ENCODE results near the gene MTCL1. TPM values are rescaled to one million over a fixed set of nuclear protein-coding genes. Genes with fewer than 3 reads are reported as not detected.
"Not testable (repeated sequence)": the region's sequence is repeated elsewhere in the genome, so short reads cannot be mapped to it uniquely, and the experiment has no call there.

Gene MTCL1
- total RNA-seq, 1 donor from 2014 or later: 14.6 TPM

DNA sequence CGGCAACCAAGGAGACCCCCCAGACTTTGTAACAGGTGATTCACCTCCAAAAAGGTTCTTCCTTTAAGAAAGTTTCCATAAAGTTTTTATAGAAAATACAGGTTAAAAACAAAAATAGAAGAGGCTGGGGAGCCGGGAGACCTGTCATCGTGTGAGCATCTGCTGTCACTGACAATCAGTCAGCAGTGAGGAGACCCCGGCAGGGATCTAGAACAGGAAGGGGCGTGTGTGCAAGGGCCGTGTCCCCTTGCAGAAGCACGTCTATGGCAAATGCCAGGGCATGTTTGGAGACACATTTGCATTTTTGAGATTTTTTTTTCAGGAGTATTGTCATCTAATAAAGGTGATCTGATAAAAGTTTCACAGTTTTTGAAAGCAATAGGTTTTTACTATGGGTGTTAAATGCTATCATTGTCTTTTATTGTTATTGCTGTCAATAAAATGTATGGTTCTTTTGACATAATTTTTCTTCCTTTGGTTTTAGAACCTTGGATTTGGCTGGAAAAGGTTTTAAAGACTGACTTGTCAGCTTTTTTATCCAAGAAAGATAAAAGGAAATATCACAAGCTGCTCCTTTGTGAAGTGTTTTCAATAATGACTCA lies 52.1 kb downstream of the MTCL1 start:
- ATAC-seq (no peak), DNase-seq (ENCODE audit: low spot score) (no peak)
- intact Hi-C loops (cut with DNase I): no loop called here

DNA sequence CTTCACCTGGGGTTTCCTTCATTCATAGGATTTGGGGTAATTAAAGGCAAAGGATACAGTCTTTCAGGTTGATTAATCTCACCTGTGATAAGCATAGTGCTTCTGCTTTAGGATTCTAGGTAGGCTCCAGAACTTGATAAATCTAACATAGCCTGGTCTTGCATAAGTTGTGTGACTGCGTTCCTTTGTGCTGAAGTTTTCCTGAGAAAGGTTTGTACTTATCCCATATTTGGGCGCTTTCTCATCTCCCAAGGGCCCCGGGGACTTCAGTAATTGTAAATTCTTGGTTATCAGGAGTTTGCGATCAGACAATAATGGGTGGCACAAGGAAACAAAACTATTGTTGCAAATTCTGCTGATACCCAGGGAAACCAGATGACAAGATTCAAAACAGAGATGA lies 53.1 kb downstream of the MTCL1 start:
- no peak for ATAC-seq
- no peak for DNase-seq (ENCODE audit: low spot score)
- intact Hi-C loops (cut with DNase I): no loop called here

DNA sequence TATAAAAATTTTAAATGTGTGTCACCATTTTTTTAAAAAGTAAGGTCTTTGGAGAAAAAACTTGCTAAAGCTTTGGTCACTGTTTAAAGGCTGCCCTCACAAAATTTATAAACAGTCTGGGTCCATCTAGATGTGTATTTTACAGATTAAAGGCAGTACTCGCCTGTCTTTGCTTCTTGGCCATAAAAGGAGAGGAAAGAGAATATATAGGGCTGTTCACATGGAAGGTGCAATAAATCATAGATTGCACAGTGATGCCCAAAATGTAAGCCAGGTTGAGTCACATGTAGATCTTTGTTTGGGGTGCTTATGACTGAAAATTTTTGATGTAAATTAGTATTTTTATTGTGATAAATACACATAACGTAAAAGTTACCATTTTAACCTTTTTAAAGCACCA lies 55.6 kb downstream of the MTCL1 start:
- intact Hi-C loops (cut with DNase I): no loop called here
- ATAC-seq (no peak), DNase-seq (ENCODE audit: low spot score) (no peak)

DNA sequence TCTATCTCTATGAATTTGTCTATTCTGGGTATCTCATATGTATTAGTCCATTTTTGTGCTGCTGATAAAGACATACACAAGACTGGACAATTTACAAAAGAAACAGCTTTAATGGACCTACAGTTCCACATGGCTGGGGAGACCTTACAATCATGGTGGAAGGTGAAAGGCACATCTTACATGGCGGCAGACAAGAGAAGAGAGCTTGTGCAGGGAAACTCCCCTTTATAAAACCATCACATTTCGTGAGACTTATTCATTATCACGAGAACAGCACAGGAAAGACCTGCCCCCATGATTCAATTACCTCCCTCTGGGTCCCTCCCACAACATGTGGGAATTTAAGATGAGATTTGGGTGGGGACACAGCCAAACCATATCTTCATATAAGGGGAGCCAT lies 56.2 kb downstream of the MTCL1 start:
- ATAC-seq; DNase-seq (ENCODE audit: low spot score); intact Hi-C loops (cut with DNase I): not testable (repeated sequence)

DNA sequence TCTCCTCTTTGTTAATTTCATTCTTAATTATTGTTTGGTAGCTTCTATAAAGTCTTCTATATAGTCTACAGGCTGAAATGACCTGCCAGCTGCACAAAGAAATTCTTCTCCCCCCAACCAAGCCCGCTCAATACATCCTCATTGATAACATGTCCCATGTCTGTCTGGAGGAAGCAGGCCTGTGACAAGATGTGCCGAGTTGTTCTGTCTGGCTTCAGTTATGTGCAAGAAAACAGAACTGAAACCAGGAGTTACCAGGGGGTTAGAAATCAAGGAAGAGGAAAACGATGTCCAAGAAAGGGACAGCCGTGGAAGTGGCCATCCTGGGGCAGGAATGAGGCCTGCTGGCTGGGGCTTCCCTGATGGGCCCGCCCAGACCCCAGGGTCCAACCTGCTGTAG lies 57.6 kb downstream of the MTCL1 start:
- intact Hi-C loops (cut with DNase I): no loop called here
- DNase-seq (ENCODE audit: low spot score): no peak
- no peak for ATAC-seq

DNA sequence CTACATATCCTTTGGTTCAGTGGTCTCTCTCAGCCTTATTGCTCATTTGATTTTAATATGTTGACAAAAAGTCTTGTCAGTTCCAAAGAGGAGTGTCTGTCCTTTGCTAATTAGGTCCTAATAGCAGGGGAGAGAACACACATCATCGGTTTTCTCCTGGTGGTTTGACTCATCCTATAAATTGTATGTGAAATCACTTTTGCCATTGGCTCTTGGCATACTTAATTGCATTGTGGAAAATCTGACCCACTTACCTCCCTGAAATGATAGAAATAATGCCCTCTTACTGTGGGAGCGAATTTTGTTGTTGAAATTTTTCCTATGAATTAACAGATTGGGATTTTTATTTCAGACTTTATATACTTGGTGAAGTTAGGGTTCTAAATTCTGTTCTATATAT lies 58.3 kb downstream of the MTCL1 start:
- ATAC-seq: no peak
- intact Hi-C loops (cut with DNase I): no loop called here

DNA sequence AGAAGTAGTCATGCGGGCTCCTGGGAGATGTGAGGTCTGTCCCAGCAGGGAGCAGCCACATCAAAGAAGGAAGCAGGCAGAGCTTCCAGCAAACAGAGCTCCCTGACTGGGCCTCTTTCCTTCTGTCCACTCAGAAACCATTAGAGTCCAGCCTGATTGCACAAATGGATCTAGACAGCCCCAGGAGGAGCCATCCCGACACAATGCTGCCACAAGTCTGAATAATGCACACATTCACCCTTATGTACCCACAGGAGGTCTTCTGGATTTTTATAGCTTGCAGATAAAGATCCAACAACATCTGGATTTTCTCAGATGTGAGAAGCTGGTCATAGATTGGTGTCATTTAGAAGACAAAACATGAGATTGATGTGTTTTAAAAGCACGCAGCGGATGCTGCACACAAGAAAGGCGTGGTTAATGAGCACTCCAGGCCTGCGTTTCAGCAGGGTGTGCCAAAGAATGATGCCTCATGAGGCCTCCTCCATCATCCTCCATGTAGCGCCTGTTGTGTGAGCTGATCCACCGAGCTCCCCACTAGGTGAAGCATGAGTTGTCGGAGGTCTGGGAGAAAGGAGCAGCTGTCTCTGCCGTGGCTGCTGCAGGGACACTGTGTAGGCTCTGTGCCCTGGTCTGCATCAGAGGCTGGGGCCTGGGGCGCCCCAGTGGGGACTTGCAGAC lies 60.6 kb downstream of the MTCL1 start:
- intact Hi-C loops (cut with DNase I): no loop called here
- DNase-seq (ENCODE audit: low spot score): no peak
- ATAC-seq: peak; percentile 61

More for the DNA sequence above, 58.3 kb downstream of the MTCL1 start:
- DNase-seq (ENCODE audit: low spot score): no peak

DNA sequence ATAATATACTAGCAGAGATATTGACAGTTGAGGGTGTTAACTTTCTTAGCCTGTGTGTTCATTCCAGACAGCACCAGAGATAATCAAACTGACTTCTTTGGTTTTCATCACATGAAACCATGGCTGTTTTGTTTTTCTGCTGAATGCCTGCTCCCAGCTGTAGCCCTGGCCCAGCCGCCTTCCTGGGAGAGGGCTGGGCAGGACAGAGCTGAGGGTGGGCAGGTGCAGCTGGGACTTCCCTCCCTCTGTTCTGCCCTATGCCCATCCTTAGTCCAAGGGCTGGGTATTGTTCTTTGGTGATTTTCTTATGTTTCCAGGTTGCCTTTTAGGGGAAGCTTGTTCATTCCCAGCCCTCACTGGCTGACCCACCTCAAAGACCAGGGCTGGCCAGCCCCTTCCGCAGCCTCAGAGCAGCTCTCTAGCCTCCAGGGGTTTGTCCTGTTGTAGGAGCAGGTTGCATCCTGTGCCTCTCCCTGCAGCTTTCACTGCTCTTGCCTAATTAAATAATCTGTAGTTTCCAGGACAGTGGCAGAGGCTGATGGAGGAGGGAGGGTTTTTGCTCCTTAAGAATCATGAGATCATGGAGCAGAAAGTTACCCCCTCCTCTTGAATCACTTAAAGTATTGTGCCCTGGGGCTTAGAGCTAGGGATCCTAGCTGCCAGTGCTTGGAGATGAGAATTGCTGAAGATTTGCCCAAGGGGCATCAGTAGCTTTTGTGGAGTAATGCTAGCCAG lies 61.4 kb downstream of the MTCL1 start:
- ATAC-seq (peak; percentile 18), DNase-seq (ENCODE audit: low spot score) (no peak)
- intact Hi-C loops (cut with DNase I): loop anchor here (1.0 kb wide), 1 partner anchor 11 kb away; no protein-coding TSS in a partner anchor

DNA sequence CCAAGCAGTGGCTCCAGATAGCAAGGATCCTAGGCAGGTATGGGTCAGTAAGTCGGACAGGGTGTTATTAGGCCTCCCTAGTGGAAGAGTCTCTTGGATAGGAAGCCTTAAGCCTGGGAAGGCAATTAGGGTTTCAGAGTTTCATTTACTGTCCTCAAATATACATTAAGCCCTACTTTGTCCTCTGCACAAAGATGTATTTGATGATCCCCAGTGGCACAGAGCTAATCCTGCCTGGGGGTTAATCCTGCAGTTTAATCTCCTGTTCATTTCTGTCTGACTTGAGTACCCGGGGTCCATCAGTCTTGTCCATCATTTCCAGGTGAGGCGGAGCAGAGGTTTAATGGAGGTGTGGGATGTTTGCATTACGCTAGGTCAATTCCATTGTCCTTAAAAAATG lies 62.0 kb downstream of the MTCL1 start:
- intact Hi-C loops (cut with DNase I): loop anchor here (1.0 kb wide), 1 partner anchor 10 kb away; no protein-coding TSS in a partner anchor
- DNase-seq (ENCODE audit: low spot score) (no peak), ATAC-seq (no peak)

DNA sequence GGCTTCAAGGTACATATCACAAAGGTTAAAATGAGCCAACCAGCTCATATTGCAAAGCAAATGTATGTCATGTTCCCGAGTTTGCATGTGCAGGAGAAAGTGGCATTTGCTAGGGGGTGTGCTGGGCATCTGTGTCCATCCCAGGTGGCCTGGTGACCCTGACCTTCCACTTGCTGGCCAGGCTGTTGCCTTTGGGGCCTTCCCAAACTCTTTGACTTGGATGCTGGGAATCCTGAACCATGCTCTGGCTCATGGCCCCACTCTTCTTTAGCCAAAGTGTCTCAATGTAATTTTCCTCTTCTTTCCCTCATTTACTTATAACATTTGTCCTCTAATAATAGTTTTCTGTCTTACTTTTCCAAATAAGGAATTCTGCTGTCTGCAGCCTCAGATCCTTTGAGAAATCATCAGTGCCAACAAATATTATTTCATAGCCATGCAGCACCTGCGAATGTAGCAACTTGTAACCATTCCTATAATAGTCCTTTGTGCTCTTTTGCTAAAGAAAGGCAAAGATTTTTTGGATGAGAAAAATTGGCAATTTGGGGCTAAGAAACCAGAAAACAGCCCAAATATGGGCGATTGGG lies 64.2 kb downstream of the MTCL1 start:
- intact Hi-C loops (cut with DNase I): no loop called here
- ATAC-seq (peak; percentile 85), DNase-seq (ENCODE audit: low spot score) (no peak)

DNA sequence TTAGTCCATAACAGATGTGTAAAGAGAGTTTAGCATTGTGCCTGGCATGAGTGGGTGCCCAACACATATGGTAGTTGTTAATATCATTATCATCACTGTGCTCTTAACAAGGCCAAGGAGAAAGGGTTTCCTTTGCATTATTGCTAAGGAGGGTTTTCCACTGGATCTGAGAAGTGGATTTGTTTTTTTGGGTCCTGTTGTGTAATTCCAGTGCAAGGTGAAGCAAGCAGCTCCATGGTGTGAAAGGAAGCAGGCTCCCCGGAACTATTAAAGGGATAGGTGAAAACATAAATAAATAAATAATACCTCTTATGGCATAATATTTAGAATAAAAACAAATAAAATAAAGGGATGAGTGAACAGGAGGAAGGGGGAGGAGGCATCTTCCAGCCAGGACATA lies 65.3 kb downstream of the MTCL1 start:
- intact Hi-C loops (cut with DNase I): no loop called here
- DNase-seq (ENCODE audit: low spot score): no peak
- ATAC-seq: no peak

DNA sequence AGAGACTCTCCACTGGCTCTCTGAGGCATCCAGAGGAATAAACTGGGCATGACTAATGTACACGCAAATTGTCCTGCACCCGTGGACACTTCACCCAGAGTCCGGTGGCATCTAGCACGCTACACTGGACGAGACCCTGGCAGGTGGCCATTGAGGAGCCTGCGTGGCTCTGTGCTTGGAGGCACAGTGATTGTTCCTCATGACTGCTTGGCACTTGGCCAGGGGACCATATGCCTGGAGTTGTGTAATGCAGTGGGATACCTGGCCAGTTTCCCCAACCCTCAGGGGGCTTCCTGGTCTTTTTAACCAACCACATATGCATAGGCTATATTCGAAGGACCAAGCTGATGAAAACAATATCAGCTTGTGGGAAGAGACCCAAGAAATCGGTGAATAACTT lies 66.6 kb downstream of the MTCL1 start:
- ATAC-seq (no peak), DNase-seq (ENCODE audit: low spot score) (peak; percentile 71)
- intact Hi-C loops (cut with DNase I): no loop called here

DNA sequence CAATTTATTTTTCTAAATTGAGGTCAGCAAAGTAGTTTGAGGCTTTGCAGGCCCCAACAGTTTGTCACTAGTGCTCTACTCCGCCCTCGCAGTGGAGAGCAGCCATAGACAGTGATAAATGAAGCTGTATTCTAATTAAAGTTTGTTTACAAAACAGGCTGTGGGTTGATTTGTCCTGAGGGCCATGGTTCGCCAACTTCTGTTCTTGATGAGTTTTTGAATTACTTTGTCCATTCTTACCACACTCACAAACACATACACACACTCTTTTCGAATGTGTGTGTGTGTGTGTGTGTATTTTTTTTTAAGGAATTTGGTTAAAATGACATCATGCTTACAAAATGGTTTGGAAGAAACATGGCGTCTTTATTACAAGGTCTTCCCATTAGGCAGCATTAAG lies 68.6 kb downstream of the MTCL1 start:
- no peak for ATAC-seq
- intact Hi-C loops (cut with DNase I): no loop called here
- no peak for DNase-seq (ENCODE audit: low spot score)

DNA sequence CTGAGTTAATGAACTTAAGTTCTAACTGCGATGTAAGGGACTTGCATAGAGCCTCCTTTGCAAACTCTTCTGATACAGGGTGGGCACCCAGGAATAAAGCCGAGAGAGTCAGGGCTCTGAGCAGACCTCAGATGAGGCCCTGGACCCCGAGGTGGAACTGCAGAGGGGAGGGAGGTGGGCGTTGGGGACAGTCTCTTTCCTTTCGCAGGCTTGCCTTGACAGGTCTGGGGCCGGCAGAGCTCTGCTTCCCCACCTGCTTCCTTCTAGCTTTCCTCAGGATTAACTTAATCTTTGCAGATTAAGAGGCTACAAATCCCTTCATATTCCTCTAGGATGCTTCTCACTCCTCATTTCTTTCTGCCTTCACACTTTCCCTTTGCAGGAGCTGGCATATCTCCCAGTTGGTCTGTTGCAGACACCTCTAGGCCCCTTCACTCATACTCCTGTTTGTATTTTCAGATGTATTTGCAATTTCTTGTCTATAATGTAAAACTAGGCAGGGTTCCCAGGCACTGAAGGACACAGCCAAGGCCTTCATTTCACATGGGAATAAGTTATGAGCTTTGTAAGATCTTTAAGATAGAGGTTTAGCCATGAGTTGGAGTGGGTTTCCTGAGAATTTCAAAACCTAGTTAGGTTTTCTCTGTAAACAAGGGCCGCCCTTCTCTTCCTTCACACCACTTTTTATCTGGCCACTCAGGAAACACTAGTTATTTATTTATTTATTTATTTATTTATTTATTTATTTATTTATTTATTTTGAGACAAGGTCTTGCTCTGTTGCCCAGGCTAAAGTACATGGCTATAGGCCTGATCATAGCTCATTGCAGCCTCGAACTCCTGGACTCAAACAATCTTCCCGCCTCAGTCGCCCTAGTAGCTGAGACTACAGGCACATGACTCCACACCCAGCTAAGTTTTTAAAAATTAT lies 70.9 kb downstream of the MTCL1 start:
- DNase-seq (ENCODE audit: low spot score) (no peak), ATAC-seq (no peak)
- intact Hi-C loops (cut with DNase I): no loop called here

DNA sequence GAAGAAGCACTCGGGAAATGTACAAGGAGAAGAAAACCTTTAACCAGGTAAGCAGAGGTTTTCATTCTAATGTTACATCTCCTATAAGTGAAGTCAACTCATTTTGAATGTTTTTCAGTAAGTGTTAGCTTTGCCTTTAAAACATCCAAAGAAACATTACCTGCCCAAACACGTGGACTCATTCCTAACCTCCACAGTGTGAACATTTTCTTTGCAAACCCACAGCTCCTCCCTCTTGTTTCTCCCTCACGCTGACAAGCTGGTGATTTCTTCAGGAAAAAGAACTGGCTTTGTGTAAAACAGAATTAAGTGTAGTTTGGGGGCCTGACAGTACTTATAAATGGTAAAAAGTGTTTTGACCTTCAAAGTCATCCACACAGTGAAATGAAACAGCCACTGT lies 72.5 kb downstream of the MTCL1 start:
- DNase-seq (ENCODE audit: low spot score) (no peak), ATAC-seq (no peak)
- intact Hi-C loops (cut with DNase I): loop anchor here (1.0 kb wide), 1 partner anchor 11 kb away; no protein-coding TSS in a partner anchor

DNA sequence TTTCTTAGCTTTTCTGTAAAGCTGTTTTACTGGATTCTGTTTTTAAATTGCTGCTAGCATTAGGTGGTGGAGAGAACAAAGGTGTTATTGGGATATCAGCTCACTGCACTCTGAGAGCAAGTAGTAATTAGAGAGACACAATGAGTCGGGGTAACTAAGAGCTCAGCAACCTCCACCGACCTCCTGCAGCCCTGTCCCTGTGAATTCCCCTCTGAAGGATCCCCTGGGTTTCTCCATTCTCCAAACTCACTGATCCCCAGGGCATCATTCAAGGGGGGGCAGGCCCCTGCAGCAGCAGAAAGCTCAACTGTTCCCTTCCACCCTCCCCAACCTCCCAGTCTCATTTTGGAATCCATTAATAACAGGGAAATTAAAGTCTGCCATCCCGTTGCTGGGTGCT lies 73.0 kb downstream of the MTCL1 start:
- ATAC-seq: no peak
- DNase-seq (ENCODE audit: low spot score): no peak
- intact Hi-C loops (cut with DNase I): no loop called here

DNA sequence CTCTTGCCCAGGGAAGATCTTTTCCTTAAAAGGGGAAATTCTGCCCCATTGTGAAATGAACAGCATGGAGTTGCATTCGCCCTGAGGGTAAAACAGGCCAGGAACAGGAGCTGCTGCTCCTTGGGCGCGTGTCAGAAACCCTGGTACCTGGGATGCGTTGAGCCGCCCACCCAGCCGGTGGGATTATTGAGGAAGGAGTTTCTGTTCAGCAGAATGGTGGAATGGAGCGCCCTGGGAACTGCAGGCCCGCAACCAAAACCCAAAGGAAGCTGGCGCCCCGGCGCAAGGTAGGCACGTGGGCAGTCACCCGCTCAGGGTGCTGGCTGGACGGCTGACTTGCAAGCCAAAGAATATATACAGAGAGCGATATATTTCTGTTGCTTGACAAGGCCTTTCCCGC lies 73.5 kb downstream of the MTCL1 start:
- intact Hi-C loops (cut with DNase I): no loop called here
- no peak for DNase-seq (ENCODE audit: low spot score)

DNA sequence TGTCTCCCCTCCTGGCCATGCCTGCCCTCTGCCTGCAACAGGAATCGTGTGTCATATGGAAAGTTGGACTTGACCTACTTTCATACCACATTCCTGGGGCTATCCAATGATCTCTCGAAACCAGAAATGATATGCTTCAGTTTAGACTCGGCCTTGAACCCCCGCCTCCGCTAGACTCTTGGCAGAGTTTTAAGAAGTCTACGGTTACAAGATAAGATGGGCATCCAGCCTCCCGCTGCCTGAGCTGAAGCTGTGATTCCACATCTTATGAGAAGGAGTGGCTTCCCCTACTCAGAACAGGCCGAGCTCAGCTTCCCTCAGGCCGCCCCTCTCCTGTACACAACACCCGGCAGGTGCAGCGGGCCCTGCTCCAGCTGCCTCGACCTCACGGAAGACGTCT lies 73.9 kb downstream of the MTCL1 start:
- DNase-seq (ENCODE audit: low spot score): no peak
- ATAC-seq: no peak
- intact Hi-C loops (cut with DNase I): no loop called here

More for the DNA sequence above, 73.5 kb downstream of the MTCL1 start:
- no peak for ATAC-seq

DNA sequence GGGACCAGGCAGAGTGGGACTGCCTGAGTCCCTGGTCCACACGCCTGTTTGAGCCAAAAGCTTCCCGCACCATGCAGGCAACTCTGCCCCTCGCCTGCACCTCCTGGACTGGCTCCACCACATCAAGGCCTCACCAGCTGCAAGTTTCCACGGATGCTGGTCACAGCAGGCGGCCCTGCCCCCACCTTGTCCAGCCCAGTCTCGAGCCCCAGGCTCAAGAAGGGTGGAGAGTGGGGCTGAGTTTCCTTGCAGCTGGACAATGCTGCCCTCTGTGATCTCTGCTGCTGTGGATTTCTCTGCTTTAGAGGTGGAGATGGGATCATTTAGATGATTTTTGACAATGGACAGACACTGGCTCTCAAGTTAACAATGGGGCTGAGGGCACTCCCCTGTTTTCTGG lies 74.9 kb downstream of the MTCL1 start:
- DNase-seq (ENCODE audit: low spot score) (no peak), ATAC-seq (no peak)
- intact Hi-C loops (cut with DNase I): no loop called here

All from sciatic nerve (tissue), 2 donors.